PC-9 (cell line): ENCODE data around the gene DIP2C.

Experiments
- EZH2 ChIP-seq: fragments of 200-600 bp; sonication (generic); IDR thresholded peaks from 2 replicates; pipeline ENCODE4 v1.8.0; 2017; ENCODE audit warnings: antibody characterized with exemption, low read depth
- TF ChIP-seq, protein P1 (sequence below): fragments of 200-600 bp; sonication (generic); conservative IDR thresholded peaks from 2 replicates; pipeline ENCODE4 v1.6.1; 2017; ENCODE audit warnings: mixed run types, antibody characterized with exemption, mild to moderate bottlenecking, moderate library complexity

- TF ChIP-seq EZH2, result no peak
- TF ChIP-seq, protein P1, sequence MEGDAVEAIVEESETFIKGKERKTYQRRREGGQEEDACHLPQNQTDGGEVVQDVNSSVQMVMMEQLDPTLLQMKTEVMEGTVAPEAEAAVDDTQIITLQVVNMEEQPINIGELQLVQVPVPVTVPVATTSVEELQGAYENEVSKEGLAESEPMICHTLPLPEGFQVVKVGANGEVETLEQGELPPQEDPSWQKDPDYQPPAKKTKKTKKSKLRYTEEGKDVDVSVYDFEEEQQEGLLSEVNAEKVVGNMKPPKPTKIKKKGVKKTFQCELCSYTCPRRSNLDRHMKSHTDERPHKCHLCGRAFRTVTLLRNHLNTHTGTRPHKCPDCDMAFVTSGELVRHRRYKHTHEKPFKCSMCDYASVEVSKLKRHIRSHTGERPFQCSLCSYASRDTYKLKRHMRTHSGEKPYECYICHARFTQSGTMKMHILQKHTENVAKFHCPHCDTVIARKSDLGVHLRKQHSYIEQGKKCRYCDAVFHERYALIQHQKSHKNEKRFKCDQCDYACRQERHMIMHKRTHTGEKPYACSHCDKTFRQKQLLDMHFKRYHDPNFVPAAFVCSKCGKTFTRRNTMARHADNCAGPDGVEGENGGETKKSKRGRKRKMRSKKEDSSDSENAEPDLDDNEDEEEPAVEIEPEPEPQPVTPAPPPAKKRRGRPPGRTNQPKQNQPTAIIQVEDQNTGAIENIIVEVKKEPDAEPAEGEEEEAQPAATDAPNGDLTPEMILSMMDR, result no peak
Measured at GRCh38 chr10:395665-396064, 293.8 kb downstream of the DIP2C start.
